Peyer's patch (tissue), 4 donors: ENCODE measurements around the gene SNORC. TPM values are rescaled to one million over a fixed set of nuclear protein-coding genes. Genes with fewer than 3 reads are reported as not detected.

Source experiments
- DNase-seq, 3 donors: peaks; one replicate each; pipeline ENCODE4 v3.0.0-alpha.2; 2017 to 2019
- H3K27ac ChIP-seq, 4 donors: fragments of 200-600 bp; sonication (generic); one replicate each; pipeline ENCODE4 v1.5.1; 2016 to 2019
- H3K27me3 ChIP-seq, 2 donors: fragments of 200-600 bp; sonication (generic); one replicate each; pipeline ENCODE4 v1.5.1; 2019
- H3K36me3 ChIP-seq, 3 donors: fragments of 200-600 bp; sonication (generic); one replicate each; pipeline ENCODE4 v1.5.1; 2016 to 2019
- H3K4me1 ChIP-seq, 4 donors: fragments of 200-600 bp; sonication (generic); one replicate each; pipeline ENCODE4 v1.5.1; 2016 to 2019
- H3K4me3 ChIP-seq, 4 donors: fragments of 200-600 bp; sonication (generic); 1 replicate in 3 of 4; 2 replicates in 1 of 4; pipeline ENCODE4 v1.5.1; 2016 to 2019; ENCODE audit warnings: mild to moderate bottlenecking in 1 of 4
- H3K9me3 ChIP-seq, 4 donors: fragments of 200-600 bp; sonication (generic); one replicate each; pipeline ENCODE4 v1.5.1; 2016 to 2019; ENCODE audit warnings: mild to moderate bottlenecking in 1 of 4
- CTCF ChIP-seq, 6 experiments: fragments of 450-650 bp in 4 of 6; fragments of 200-600 bp in 2 of 6; sonication (generic) in 1 of 6; IDR thresholded peaks; one replicate each; pipeline ENCODE4 v1.5.1; 2017 to 2019; ENCODE audit warnings: antibody characterized with exemption in 6 of 6, mild to moderate bottlenecking in 3 of 6, moderate library complexity in 1 of 6
- POLR2A ChIP-seq, 2 donors: fragments of 450-650 bp; IDR thresholded peaks; one replicate each; pipeline ENCODE4 v1.5.1; 2017; ENCODE audit warnings: antibody characterized with exemption in 2 of 2, mild to moderate bottlenecking in 2 of 2, moderate library complexity in 2 of 2
- total RNA-seq, 4 donors: library from RNA; depleted of rRNA; stranded (reverse); fragments of >200 nt; gene quantifications; one replicate each; pipeline ENCODE4 v1.1.0, GENCODE V29; 2016

SNORC gene
- total RNA-seq, 4 donors from 2014 or later, result 3.5 to 9.7 (median 7.3) TPM

GRCh38 chr2:232920760-232921159 is 50.7 kb downstream of the SNORC start:
- DNase-seq, result no peak
- TF ChIP-seq CTCF (IDR thresholded peaks at IDR 0.05) (no peak), POLR2A (IDR thresholded peaks at IDR 0.05) (no peak)
- Histone ChIP-seq H3K36me3 (peaks cover 0 to 25% (median 0%) of the 10 kb centered on the region in 3 donors), H3K27ac (no peak overlapping the region), H3K4me3 (no peak overlapping the region), H3K9me3 (no peaks in the 10 kb centered on the region), H3K27me3 (no peaks in the 10 kb centered on the region), H3K4me1 (no peaks in the 10 kb centered on the region)

- Histone ChIP-seq H3K27ac (no peak overlapping the region), H3K9me3 (no peaks in the 10 kb centered on the region), H3K4me3 (no peak overlapping the region), H3K36me3 (peaks cover 0 to 25% (median 0%) of the 10 kb centered on the region in 3 donors), H3K27me3 (peaks cover 0 to 15% of the 10 kb centered on the region in 2 donors), H3K4me1 (peaks cover 0 to 21% (median 9%) of the 10 kb centered on the region in 4 donors)
- DNase-seq, result no peak
- TF ChIP-seq CTCF (IDR thresholded peaks at IDR 0.05) (no peak), POLR2A (IDR thresholded peaks at IDR 0.05) (no peak)
Measured at GRCh38 chr2:232924433-232924832, 54.4 kb downstream of the SNORC start.

- Histone ChIP-seq H3K9me3 (no peaks in the 10 kb centered on the region), H3K36me3 (peaks cover 0 to 25% (median 0%) of the 10 kb centered on the region in 3 donors), H3K27me3 (peaks cover 0 to 15% of the 10 kb centered on the region in 2 donors), H3K4me1 (peaks cover 0 to 21% (median 9%) of the 10 kb centered on the region in 4 donors), H3K4me3 (no peak overlapping the region), H3K27ac (no peak overlapping the region)
- peak in 1 of 3 donors; percentile 57 for DNase-seq
- TF ChIP-seq CTCF (IDR thresholded peaks at IDR 0.05) (peak in 1 of 6 experiments; percentile 6), POLR2A (IDR thresholded peaks at IDR 0.05) (no peak)
Measured at GRCh38 chr2:232925153-232925820, 55.2 kb downstream of the SNORC start.

GRCh38 chr2:232925821-232926156 is 55.7 kb downstream of the SNORC start:
- no peak for DNase-seq
- Histone ChIP-seq H3K4me1 (peaks cover 0 to 21% (median 9%) of the 10 kb centered on the region in 4 donors), H3K9me3 (no peaks in the 10 kb centered on the region), H3K4me3 (no peak overlapping the region), H3K36me3 (peaks cover 0 to 20% (median 0%) of the 10 kb centered on the region in 3 donors), H3K27ac (no peak overlapping the region), H3K27me3 (peaks cover 0 to 15% of the 10 kb centered on the region in 2 donors)
- no peak for TF ChIP-seq POLR2A (IDR thresholded peaks at IDR 0.05)
- no peak for TF ChIP-seq CTCF (IDR thresholded peaks at IDR 0.05)

- no peak for TF ChIP-seq CTCF (IDR thresholded peaks at IDR 0.05)
- TF ChIP-seq POLR2A (IDR thresholded peaks at IDR 0.05), result no peak
- Histone ChIP-seq H3K27ac (no peak overlapping the region), H3K27me3 (peaks cover 0 to 15% of the 10 kb centered on the region in 2 donors), H3K9me3 (no peaks in the 10 kb centered on the region), H3K4me1 (peaks cover 0 to 21% (median 9%) of the 10 kb centered on the region in 4 donors), H3K4me3 (no peak overlapping the region), H3K36me3 (peaks cover 0 to 15% (median 0%) of the 10 kb centered on the region in 3 donors)
- DNase-seq, result no peak
Measured at GRCh38 chr2:232926431-232926939, 56.4 kb downstream of the SNORC start.
